Tibial nerve (tissue), 3 donors: ENCODE data around the gene ERBB4.

Source experiments
- POLR2A ChIP-seq, 2 donors: fragments of 450-650 bp; IDR thresholded peaks; one replicate each; pipeline ENCODE4 v1.6.1; 2017; ENCODE audit warnings: antibody characterized with exemption in 2 of 2, mild to moderate bottlenecking in 2 of 2, moderate library complexity in 2 of 2
- TF ChIP-seq, protein P1 (sequence below), 5 experiments: fragments of 200-600 bp in 3 of 5; fragments of 450-650 bp in 2 of 5; sonication (generic) in 3 of 5; IDR thresholded peaks; one replicate each; pipeline ENCODE4 v1.5.1; 2016 to 2019; ENCODE audit warnings: antibody characterized with exemption in 5 of 5, mild to moderate bottlenecking in 3 of 5, moderate library complexity in 2 of 5

DNA sequence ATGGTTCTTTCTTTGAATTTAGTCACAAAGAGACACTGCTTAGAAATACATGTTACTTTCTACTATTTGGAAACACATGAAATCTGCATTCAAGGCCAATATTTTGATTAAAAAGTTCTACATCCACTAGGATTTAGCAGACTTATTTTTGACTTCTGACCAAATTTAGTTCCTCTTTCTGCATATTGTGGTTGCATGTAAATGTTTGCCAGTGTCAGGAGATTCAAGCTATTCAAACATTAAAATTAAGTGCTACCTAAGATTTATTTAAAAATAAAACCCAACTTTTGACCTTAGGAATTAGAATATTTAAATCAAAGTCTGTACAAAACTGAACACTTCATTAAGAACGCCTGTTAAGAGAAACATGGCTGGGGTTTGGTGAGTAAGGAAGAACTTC is 1091.1 kb downstream of the ERBB4 start:
- TF ChIP-seq, protein P1, sequence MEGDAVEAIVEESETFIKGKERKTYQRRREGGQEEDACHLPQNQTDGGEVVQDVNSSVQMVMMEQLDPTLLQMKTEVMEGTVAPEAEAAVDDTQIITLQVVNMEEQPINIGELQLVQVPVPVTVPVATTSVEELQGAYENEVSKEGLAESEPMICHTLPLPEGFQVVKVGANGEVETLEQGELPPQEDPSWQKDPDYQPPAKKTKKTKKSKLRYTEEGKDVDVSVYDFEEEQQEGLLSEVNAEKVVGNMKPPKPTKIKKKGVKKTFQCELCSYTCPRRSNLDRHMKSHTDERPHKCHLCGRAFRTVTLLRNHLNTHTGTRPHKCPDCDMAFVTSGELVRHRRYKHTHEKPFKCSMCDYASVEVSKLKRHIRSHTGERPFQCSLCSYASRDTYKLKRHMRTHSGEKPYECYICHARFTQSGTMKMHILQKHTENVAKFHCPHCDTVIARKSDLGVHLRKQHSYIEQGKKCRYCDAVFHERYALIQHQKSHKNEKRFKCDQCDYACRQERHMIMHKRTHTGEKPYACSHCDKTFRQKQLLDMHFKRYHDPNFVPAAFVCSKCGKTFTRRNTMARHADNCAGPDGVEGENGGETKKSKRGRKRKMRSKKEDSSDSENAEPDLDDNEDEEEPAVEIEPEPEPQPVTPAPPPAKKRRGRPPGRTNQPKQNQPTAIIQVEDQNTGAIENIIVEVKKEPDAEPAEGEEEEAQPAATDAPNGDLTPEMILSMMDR (IDR thresholded peaks at IDR 0.05) = no peak
- no peak for TF ChIP-seq POLR2A (IDR thresholded peaks at IDR 0.05)
